K562 (cell line): Measurements from ENCODE around the gene MYG1. TPM values are rescaled to one million over a fixed set of nuclear protein-coding genes. Genes with fewer than 3 reads are reported as not detected.

ENCODE experiments used
- AFF4 ChIP-seq: sonication (generic); formaldehyde crosslinking; IDR thresholded peaks from 2 replicates; pipeline ENCODE4 v1.8.0; 2023; ENCODE audit warnings: mild to moderate bottlenecking, missing genetic modification reagents
- BCOR ChIP-seq: fragments of 450-650 bp; IDR thresholded peaks from 2 replicates; pipeline ENCODE4 v1.6.1; 2016
- BRD4 ChIP-seq: fragments of 200-600 bp; sonication (generic); IDR thresholded peaks from 2 replicates; pipeline ENCODE4 v1.6.1; 2017; ENCODE audit warnings: inconsistent platforms
- ETS2 ChIP-seq: IDR thresholded peaks from 2 replicates; pipeline ENCODE4 v1.6.1; 2016; ENCODE audit warnings: borderline replicate concordance, missing genetic modification characterization, mild to moderate bottlenecking, moderate library complexity, missing compliant biosample characterization; ENCODE audit not compliant: poor library complexity, severe bottlenecking
- HSF4 ChIP-seq: fragments of 250-450 bp; sonication (Bioruptor Pico); IDR thresholded peaks from 2 replicates; pipeline ENCODE4 v2.1.2; 2022; ENCODE audit warnings: mild to moderate bottlenecking, moderate library complexity, borderline replicate concordance
- KAT8 ChIP-seq: fragments of 450-650 bp; IDR thresholded peaks from 2 replicates; pipeline ENCODE4 v1.6.1; 2016; ENCODE audit warnings: low read depth, mild to moderate bottlenecking
- LEF1 ChIP-seq: fragments of 450-650 bp; IDR thresholded peaks from 2 replicates; pipeline ENCODE4 v1.6.1; 2016; ENCODE audit warnings: mild to moderate bottlenecking
- MAX ChIP-seq: sonication (generic); formaldehyde crosslinking; IDR thresholded peaks from 2 replicates; pipeline ENCODE4 v1.9.0; 2022; ENCODE audit warnings: mild to moderate bottlenecking, missing genetic modification reagents
- MEF2A ChIP-seq: IDR thresholded peaks from 2 replicates; pipeline ENCODE4 v1.6.1; 2011; ENCODE audit warnings: low read depth, mild to moderate bottlenecking, low read length, moderate library complexity; ENCODE audit not compliant: control insufficient read depth
- NFE2L1 ChIP-seq: fragments of 450-650 bp; IDR thresholded peaks from 2 replicates; pipeline ENCODE4 v1.6.1; 2016; ENCODE audit warnings: missing genetic modification characterization, low read depth, mild to moderate bottlenecking, missing compliant biosample characterization, moderate library complexity, borderline replicate concordance
- RBM25 ChIP-seq: fragments of 200-400 bp; formaldehyde crosslinking; IDR thresholded peaks from 2 replicates; pipeline ENCODE4 v1.6.1; 2018; ENCODE audit warnings: low read length, low read depth, moderate library complexity; ENCODE audit not compliant: severe bottlenecking
- RCOR1 ChIP-seq, 2 experiments: IDR thresholded peaks; 2 replicates each; pipeline ENCODE4 v1.6.1; 2012; ENCODE audit warnings: low read depth in 2 of 2, low read length in 2 of 2, borderline replicate concordance in 1 of 2, improper control_type of control experiment in 1 of 2
- VEZF1 ChIP-seq: fragments of 200-800 bp; sonication (Bioruptor generic); IDR thresholded peaks from 2 replicates; pipeline ENCODE4 v1.6.1; 2017; ENCODE audit warnings: missing genetic modification characterization, missing compliant biosample characterization
- ZBTB43 ChIP-seq: sonication (generic); formaldehyde crosslinking; IDR thresholded peaks from 2 replicates; pipeline ENCODE4 v1.8.0; 2023; ENCODE audit warnings: mild to moderate bottlenecking, missing genetic modification reagents
- ZKSCAN1 ChIP-seq: fragments of 150-350 bp; IDR thresholded peaks from 2 replicates; pipeline ENCODE4 v1.6.1; 2016; ENCODE audit warnings: low read depth, low read length
- ZNF121 ChIP-seq: sonication (generic); formaldehyde crosslinking; conservative IDR thresholded peaks from 2 replicates; pipeline ENCODE4 v1.8.0; 2022; ENCODE audit warnings: missing genetic modification reagents
- ZNF143 ChIP-seq: sonication (generic); formaldehyde crosslinking; IDR thresholded peaks from 2 replicates; pipeline ENCODE4 v1.9.0; 2022; ENCODE audit warnings: mild to moderate bottlenecking, missing genetic modification reagents
- ZNF175 ChIP-seq: fragments of 200-800 bp; sonication (Bioruptor generic); IDR thresholded peaks from 2 replicates; pipeline ENCODE4 v1.6.1; 2016; ENCODE audit warnings: low read depth, mild to moderate bottlenecking, missing genetic modification characterization, missing compliant biosample characterization
- ZNF445 ChIP-seq: fragments of 250-450 bp; sonication (Bioruptor Pico); IDR thresholded peaks from 2 replicates; pipeline ENCODE4 v1.4.0; 2020; ENCODE audit warnings: low read depth, mild to moderate bottlenecking, moderate library complexity
- ZNF740 ChIP-seq, 3 experiments: fragments of 200-800 bp in 1 of 3; sonication (Bioruptor generic) in 1 of 3; sonication (generic) in 1 of 3; formaldehyde crosslinking in 1 of 3; IDR thresholded peaks; 2 replicates each; pipeline versions ENCODE4 v1.6.1 to v1.8.0; 2016 to 2022; ENCODE audit warnings: mild to moderate bottlenecking in 2 of 3, missing compliant biosample characterization in 2 of 3, missing genetic modification characterization in 2 of 3, missing genetic modification reagents in 1 of 3
- ZNF830 ChIP-seq: fragments of 250-450 bp; sonication (Bioruptor Pico); IDR thresholded peaks from 2 replicates; pipeline ENCODE4 v1.5.0; 2021; ENCODE audit warnings: mild to moderate bottlenecking
- polyA plus RNA-seq, 8 experiments: library from polyadenylated mRNA; depleted of rRNA in 4 of 8; stranded (reverse) in 5 of 8; unstranded in 3 of 8; fragments of >200 nt; fragmentation: Nextera tagmentation in 2 of 8; fragmentation: Illumina TruSeq in 1 of 8; extraction: Ambion mirVana in 2 of 8; extraction: Trizol in 1 of 8; gene quantifications; 2 replicates each; pipeline versions ENCODE4 v1.2.1 to v1.2.3, GENCODE V29; 2011 to 2014; ENCODE audit warnings: inconsistent platforms in 1 of 8, missing spikeins in 1 of 8
- total RNA-seq, 7 experiments: library from RNA; depleted of rRNA in 6 of 7; stranded (reverse); fragments of >200 nt in 6 of 7; fragmentation: Illumina TruSeq in 2 of 7; extraction: Trizol in 2 of 7; gene quantifications; 2 replicates each; pipeline versions ENCODE4 v1.2.1 to v1.2.3, GENCODE V29; 2011 to 2021; ENCODE audit warnings: low replicate concordance in 1 of 7

The MYG1 gene
- total and polyA plus RNA-seq, 9 of the 15 experiments (the other 6 are each of a cell fraction or from before 2014, with no cell fraction given): 0.45 to 5.6 (median 2.1) TPM

- no peak for TF ChIP-seq AFF4 (CRISPR knock-in tag)
- TF ChIP-seq BRD4: no peak
- peak; percentile 48; the same call in 1 of the 2 replicates for TF ChIP-seq MEF2A
- TF ChIP-seq MAX (CRISPR knock-in tag): no peak
- TF ChIP-seq ZBTB43 (CRISPR knock-in tag): no peak
- TF ChIP-seq BCOR: no peak
- no peak for TF ChIP-seq ZNF830 (CRISPR knock-in tag)
- no peak for TF ChIP-seq ETS2 (tag)
- TF ChIP-seq ZNF740 (CRISPR knock-in tag; IDR thresholded peaks at IDR 0.05): peak; percentile 79; the same call in 1 of the 2 replicates
- TF ChIP-seq ZNF740 (tag; IDR thresholded peaks at IDR 0.05): no peak
- TF ChIP-seq ZNF175 (CRISPR knock-in tag): no peak
- no peak for TF ChIP-seq KAT8
- no peak for TF ChIP-seq RCOR1 (IDR thresholded peaks at IDR 0.05; ENCODE audit: borderline replicate concordance in 1 of 2, low read depth in 2 of 2, low read length in 2 of 2)
- TF ChIP-seq ZKSCAN1: no peak
- no peak for TF ChIP-seq LEF1
- TF ChIP-seq ZNF445: no peak
- TF ChIP-seq VEZF1: peak; percentile 27; the same call in 1 of the 2 replicates
- TF ChIP-seq HSF4: no peak
- TF ChIP-seq ZNF121 (CRISPR knock-in tag): no peak
- no peak for TF ChIP-seq RBM25
- TF ChIP-seq NFE2L1 (tag): no peak
- no peak for TF ChIP-seq ZNF143
These were observed 38.5 kb downstream of the MYG1 start (continued) for GRCh38 chr12:53338017-53338416.
